Amniotic epithelial cell (primary cell): ENCODE data around the gene MAG.
"Not testable (repeated sequence)": the region's sequence is repeated elsewhere in the genome, so short reads cannot be mapped to it uniquely, and the experiment has no call there.

Source experiments
- DNase-seq: peaks from one replicate; pipeline ENCODE4 v3.0.0-alpha.2; 2010; ENCODE audit warnings: low read depth

MAG gene

DNA sequence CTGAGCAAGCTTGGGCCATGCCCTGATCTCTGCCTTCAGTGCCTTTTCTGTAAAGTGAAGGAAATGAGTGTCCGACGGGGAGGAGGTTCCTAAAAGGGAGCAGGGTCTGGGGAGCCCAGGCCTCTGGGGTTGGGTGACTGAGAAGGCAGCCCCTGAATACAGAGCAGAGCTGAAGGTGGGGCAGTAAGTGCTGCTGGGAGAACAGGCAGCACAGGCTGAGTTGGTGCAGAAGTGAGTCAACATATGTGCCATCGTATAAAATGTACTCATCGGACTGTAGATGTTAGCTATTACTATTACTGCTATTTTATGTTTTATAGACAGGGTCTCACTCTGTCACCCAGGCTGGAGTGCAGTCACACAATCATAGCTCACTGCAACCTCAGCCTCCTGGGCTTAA, 10.7 kb upstream of the MAG start:
- no peak for DNase-seq

DNA sequence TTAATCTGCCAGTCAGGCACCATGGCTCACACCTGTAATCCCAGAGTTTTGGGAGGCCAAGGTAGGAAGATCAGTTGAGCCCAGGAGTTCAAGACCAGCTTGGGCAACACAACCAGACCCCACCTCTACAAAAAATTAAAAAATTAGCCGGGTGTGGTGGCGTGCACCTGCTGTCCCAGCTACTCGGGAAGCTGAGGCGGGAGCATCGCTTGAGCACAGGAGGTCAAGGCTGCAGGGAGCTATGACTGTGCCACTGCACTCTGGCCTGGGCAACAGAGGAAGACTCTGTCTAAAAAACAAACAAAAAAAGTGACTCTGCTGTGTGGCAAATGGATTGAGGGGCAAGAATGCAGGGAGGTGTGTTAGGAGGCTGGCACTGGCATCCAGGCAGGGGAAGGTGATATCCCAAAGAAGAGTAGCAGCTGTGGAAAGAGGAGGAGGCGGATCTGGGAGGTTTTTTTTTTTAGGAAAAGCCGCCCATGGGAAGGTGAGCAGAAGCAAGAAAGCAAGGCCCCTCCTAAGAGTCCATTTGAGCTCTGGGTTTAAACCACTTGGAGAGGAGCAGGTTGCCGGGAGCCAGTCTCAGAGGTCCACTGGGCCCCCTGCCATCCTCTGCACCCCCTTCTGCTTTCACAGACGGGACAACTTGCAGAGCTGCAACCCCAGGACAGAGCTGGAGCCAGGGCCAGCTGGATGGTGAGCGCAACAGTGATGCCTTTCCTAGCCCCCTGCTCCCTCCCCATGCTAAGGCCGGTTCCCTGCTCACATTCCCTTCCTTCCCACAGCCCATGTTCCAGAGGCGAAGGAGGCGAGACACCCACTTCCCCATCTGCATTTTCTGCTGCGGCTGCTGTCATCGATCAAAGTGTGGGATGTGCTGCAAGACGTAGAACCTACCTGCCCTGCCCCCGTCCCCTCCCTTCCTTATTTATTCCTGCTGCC, 7.5 kb upstream of the MAG start:
- DNase-seq, result no peak

DNA sequence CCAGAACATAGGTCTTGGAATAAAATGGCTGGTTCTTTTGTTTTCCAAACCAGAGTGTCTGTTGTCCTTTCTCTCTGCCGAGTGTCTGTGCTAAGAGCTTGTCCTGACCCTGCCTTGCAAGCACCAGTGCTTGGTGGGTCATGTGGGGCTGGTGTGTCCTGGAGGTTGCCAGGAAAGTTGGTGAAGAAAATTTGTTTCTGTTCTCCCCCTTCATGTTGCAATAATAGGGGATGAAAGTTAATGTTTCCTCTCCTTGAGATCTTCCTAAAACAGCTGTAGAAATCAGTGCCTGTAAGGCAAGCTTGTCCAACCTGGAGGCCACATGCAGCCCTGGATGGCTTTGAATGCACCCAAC, 6.9 kb upstream of the MAG start:
- DNase-seq, result no peak

DNA sequence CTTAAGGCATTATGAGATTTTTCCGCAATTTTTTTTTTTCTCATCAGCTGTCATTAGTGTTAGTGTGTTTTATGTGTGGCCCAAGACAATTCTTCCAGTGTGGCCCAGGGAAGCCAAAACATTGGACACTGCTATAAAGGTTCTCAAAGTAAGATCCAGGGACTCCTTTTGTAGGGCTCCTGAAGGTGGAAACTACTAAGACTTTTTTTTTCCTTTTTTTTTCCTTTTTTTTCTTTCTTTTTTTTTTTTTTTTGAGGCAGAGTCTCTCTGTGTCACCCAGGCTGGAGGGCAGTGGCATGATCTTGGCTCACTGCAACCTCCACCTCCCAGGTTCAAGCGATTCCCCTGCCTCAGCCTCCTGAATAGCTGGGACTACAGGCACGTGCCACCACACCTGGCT, 6.5 kb upstream of the MAG start:
- DNase-seq, result not testable (repeated sequence)

DNA sequence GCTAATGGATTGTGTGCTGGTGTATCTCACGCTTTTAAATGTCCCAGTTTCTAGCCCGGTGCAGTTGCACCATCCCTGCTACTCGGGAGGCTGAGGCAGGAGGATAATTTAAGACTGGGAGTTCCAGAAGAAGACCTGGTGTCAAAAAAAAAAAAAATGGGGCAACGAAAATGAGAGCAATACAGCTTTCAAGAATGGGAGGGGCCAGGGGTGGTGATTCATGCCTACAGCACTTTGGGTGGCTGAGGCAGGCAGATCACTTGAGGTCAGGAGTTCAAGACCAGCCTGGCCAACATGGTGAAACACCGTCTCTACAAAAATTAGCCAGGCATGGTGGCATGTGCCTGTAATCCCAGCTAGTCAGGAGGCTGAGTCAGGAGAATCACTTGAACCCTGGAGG, 5.9 kb upstream of the MAG start:
- DNase-seq, result not testable (repeated sequence)

DNA sequence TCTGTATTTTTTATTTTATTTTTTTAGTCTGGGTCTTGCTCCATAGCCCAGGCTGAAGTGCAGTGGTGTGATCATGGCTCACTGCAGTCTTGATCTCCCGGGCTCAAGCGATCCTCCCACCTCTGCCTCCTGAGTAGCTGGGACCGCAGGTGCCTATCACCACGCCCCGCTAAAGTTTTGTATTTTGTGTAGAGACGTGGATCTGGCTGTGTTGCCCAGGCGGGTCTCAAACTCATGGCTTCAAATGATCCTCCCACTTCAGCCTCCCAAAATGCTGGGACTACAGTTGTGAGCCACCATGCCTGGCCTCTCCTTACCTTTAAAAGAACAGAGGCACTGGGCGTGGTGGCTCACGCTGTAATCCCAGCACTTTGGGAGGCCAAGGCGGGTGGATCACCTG, 4.2 kb upstream of the MAG start:
- DNase-seq, result no peak

DNA sequence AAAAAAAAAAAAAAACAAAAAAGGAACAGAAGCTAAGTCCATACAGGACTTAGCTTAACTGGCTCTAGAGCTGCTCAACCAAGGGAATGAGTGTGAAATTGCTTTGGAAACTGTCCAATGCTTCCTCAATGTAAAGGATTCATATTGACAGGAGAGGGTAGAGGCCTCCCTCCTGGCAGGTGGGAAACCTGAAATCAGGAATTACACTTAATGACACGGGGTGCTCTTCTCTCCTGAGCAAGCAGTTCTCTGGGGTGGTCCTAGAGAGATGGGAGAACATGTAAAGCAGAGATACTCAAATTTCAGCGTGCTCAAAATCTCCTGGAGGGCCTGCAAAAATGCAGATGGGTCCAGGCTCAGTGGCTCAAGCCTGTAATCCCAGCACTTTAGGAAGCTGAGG, 3.6 kb upstream of the MAG start:
- DNase-seq, result no peak

DNA sequence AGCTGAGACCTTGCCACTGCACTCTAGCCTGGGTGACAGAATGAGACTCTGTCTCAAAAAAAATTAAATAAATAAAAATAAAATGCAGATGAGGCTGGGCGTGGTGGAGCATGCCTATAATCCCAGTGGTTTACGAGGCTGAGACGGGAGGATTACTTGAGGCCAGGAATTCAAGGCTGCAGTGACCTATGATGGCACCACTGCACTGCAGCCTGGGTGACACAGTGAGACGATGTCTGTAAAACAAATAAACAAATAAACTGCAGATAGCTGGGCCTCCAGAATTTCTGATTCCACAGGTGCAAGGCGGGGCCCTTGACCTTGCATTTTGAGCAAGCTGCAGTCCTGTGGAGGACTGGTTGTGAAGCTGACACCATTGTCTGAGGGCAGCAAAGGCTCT, 3.1 kb upstream of the MAG start:
- DNase-seq, result no peak

DNA sequence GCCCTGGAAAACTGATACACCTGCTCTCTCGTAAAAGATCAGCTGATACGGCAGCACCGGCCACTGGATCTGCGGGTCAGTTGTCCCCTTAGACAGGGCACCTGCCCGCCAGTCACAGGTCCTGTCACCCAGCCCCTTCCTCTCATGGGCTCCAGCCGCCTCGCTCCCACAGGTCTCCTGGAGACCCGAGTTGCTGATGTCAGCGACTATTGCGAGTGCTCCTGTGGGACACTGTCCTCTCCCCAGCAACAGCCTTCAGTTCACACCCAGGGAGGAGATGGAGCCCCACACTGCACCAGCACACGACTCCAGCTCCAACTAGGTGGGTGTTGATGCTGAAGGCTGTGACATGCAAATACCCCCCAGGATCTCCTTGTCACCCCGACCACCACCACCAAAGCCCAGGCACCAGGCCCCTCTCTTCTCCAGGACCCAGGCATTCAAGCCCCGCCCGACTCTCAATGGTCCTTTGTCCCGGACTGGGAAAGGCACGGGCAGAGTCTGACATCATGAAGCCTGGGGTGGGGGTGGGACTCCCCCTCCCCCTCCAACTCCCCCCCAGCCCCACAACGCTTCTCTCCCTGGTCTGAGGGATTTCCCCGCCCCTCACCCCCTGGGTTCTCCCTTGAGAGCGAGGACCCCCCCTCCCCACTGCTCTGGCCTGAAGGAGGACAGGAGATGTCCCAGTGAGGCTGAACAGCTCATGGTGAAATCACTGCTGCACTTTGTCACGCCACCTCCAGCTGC, 1.4 kb upstream of the MAG start:
- DNase-seq, result no peak

DNA sequence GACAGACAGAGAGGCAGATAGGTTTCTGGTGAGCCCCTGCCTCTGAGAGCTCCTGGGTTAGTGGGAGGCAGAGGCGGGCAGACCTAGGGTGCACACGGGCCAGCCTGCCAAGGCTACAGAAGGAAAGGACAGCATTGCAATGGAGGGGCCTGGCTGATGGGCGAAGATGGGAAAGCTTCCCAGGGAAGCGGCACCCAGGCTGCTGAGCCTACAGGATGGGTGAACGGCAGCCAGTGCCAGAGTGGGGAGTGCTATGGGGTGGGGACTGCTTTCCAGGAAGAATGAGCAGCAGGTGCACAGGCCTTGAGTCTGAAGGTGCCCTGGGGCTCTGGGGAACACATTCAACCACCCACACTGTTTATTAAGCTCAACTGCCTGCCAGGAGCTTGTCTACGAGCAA, 702 bp upstream of the MAG start:
- DNase-seq, result no peak

DNA sequence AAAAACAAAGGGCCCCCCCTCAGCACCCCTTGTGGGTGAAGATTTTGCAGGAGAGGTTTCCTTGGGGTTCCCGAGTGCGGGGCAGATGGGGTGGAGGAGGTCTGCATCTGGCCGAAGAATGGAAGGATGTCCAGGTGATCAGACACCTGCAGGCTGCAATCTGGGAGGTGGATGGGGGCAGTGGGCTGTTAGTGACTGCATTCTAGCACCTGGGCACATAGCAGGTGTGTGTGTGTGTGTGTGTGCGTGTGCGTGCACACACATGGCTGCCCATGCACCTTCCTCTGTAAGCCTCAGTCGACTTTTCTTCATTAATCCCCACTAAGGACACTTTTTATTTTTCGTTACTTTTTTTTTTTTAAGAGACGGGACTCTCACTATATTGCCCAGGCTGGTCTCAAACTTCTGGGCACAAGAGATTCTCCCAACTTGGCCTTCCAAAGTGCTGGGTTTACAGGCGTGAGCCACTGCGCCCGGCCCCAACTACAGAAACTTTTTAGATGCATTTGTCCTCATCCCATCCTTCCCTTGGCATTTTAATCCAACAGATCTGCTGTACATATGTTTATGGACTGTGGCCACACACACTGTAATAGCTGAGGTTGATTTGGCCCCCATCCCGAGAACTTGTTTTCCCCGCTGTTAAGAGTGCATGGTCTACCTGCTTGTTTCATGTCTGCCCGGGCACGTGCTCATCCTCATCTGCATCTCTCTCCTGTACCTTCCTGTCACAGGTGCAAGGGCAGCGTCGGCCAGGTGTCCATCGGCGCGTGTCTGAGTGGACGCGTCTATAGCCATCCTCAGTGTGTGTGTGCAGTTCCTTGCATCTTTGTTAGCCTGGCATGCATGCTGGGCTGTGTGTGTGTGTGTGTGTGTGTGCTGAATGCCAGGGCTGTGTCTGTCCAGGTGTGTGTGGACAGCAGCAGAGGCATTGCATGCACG, 731 bp downstream of the MAG start:
- no peak for DNase-seq

DNA sequence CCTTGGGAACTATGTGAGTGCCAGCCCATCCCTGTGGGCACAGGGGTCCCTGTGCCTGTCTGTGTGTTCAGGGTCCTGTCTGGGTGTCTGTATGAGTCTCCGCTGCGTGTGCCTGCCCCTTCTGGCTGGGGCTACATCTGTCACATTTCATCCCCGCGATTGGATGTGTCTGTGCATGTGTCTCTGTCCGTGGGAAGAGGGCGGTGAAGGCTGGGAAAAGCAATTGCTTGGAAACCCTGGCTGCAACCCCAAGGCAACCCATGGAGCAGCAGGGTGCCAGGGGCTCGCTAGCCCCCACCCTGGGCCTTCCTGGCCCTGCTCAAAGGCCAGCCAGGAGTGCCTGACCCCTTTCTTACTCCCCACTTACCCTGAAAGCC, 1.4 kb downstream of the MAG start:
- DNase-seq, result no peak

DNA sequence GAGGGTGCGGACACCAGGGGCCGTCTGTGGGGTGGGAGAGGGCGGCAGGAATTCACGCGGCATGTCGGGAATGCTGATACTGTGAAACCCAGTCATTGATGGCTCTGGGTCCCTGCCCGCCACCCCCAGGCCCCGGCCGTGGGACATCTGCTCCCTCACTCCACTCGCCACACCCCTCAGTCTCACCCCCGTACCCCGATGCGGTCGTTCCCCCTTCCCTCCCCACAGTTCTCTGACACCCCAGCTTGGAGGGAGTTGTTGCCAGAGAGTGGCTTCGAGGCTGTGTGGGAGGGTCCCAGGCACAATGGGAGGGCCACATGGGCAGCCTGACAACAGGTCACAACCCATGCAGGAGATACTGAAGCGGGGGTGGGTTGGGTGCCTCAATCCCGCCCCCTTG, 1.8 kb downstream of the MAG start:
- DNase-seq, result no peak

DNA sequence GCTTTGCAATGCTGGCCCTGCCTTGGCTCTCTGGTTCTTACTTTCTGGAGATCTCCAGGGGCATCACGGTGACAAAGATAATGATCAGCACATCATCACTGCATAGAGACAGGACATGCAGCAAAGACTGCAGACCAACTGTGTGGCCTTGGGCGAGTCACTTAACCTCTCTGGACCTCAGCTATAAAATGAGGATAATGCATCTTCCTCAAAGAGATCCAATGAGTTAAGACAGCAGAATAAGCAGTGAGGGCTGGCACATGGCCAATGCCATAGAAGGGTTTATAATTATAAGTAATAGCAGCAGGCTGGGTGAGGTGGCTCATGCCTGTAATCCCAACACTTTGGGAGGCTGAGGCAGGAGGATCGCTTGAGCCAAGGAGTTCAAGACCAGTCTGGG, 2.4 kb downstream of the MAG start:
- no peak for DNase-seq

DNA sequence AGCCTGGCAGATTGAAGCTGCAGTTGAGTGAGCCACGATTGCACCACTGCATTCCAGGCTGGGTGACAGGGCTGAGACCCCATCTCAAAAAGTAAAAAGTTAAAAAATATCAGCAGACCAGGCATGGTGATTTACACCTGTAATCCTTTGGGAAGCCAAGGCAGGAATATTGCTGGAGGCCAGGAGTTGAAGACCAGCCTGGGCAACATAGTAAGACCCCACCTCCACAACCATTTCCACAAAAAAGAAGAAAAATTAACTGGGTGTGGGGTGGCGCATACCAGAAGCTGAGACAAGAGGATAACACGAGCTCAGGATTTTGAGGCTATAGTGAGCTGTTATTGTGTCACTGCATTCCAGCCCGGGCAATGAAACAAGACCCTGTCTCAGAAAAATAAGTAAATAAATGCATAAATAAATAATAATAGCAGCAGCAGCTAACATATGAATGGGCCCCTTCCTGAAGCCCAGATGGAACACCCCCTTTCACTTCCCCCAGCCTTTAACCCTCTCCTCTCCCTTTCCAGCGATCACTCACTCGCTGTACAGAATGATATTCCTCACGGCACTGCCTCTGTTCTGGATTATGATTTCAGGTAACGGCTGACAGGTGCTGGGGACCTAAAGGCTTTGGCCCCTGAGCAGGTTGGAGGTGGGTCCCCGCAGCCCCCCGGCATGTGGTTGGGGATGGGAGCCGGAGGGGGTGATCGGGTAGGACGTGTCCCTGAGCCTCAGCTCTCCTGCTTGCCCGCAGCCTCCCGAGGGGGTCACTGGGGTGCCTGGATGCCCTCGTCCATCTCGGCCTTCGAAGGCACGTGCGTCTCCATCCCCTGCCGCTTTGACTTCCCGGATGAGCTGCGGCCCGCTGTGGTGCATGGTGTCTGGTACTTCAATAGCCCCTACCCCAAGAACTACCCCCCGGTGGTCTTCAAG, 3.2 kb downstream of the MAG start:
- no peak for DNase-seq

DNA sequence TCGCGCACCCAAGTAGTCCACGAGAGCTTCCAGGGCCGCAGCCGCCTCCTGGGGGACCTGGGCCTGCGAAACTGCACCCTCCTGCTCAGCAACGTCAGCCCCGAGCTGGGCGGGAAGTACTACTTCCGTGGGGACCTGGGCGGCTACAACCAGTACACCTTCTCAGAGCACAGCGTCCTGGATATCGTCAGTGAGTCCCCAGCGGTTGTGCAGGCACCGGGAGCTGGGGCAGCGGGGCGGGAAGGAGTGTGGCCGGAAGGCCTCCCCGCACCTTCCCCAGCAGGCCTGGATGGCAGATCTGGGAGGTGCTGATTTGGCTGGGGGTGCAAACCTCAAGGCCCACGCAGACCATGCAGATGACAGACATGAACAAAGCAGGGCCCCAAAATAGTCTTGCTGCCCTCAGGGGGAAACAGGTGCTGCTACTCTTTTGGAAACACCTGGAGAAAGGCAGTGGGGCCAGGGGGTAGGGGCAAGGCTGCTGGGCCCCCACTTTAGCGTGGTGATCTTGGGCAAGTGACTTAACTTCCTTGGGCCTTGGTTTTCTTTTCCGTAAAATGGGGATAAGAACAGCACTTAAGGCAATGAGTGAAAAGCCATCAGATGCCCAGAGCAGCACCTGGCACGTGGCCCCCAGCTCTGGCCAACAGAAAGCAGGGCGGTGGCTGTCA, 4.0 kb downstream of the MAG start:
- DNase-seq, result no peak

DNA sequence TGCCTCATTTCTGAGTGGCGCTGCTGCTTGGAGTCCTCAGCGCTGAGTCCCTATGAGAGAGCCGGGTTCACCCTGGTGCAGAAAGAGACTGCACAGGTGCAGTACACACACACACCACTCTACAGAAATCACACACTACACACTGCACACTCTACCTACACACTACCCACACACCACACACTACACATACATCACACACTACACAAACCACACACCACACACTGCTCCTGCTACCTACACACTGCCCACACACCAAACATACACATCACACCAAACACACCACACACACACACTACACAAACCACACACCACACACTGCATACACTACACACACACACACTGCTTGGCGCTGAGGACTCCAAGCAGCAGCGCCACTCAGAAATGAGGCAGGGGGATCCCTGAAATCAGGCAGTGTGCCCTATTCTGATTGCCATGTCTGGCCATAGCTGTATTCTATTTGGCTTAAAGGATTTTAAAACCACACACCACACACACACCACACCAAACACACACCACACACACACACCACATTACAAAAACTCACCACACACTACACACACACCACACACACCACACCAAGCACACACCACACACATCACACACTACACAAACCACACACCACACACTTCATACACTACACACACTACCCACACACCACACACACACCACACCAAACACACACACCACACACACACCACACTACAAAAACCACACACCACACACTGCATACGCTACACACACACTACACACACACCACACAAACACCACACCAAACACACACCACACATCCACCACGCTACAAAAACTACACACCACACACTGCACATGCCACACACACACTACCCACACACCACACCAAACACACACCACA, 4.9 kb downstream of the MAG start:
- DNase-seq, result no peak

DNA sequence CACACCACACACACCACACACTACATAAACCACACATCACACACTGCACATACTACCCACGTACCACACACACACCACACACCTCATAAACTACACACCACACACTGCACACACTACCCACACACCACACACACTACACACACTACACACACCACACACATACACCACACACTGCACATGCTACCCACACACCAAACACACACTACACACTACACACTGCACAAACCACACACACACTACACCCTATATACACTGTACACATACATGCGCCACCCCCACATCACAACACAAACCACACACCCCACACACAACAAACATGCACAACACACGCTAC, 5.5 kb downstream of the MAG start:
- DNase-seq, result no peak

DNA sequence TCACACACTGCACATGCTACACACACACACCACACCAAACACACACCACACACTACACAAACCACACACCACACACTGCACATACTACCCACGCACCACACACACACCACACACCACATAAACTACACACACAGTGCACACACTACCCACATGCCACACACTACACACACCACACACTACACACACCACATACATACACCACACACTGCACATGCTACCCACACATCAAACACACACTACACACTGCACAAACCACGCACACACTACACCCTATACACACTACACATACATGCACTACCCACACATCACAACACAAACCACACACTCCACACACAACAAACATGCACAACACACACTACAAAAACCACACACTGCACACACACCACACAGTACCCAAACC, 6.0 kb downstream of the MAG start:
- DNase-seq, result no peak

DNA sequence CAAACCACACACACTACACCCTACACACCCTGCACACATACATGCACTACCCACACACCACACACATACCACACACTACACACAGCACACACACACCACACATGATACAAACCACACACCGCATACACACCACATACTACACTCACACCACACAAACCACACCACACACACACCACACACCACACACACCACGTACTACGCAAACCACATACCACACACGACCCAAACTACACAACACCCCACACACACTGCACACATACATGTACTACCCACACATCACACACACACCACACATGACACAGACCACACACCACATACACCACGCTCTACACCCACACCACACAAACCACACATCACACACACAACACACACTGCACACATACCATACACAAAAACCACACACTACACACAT, 6.6 kb downstream of the MAG start:
- no peak for DNase-seq
